IPS DF 6.9 (cell line): Measurements from ENCODE around the gene TXN2.
A peak's percentile ranks its signal among the peaks of the same experiment; 100 is the strongest.

Experiments
- DNase-seq: peaks from one replicate; pipeline ENCODE4 v3.0.0-alpha.2; 2013; ENCODE audit warnings: low read depth, low spot score
- H3K27ac ChIP-seq: one replicate; pipeline ENCODE4 v1.5.1; 2013; ENCODE audit warnings: low read length, control low read depth
- H3K27me3 ChIP-seq: 2 replicates; pipeline ENCODE4 v1.6.1; 2013; ENCODE audit warnings: mild to moderate bottlenecking, low read length; ENCODE audit not compliant: control insufficient read depth, insufficient read depth
- H3K36me3 ChIP-seq: 2 replicates; pipeline ENCODE4 v1.6.1; 2013; ENCODE audit warnings: low read length; ENCODE audit not compliant: control insufficient read depth, insufficient read depth
- H3K4me1 ChIP-seq: 2 replicates; pipeline ENCODE4 v1.6.1; 2013; ENCODE audit warnings: low read length; ENCODE audit not compliant: control insufficient read depth, insufficient read depth
- H3K4me3 ChIP-seq: 2 replicates; pipeline ENCODE4 v1.5.1; 2013; ENCODE audit warnings: mild to moderate bottlenecking, low read length
- H3K9me3 ChIP-seq: 2 replicates; pipeline ENCODE4 v1.6.1; 2013; ENCODE audit warnings: low read length, inconsistent platforms; ENCODE audit not compliant: control insufficient read depth, insufficient read depth
- WGBS: extraction: QIAGEN DNeasy Blood & Tissue Kit; methylation state at CpG from one replicate; pipeline ENCODE4 v1.1.7; 2013; ENCODE audit warnings: mixed read lengths, missing lambda C conversion rate; ENCODE audit not compliant: insufficient read length, insufficient coverage; 5-methylcytosine and 5-hydroxymethylcytosine counted together

TXN2 gene

GRCh38 chr22:36486619-36487384, 5.4 kb upstream of the TXN2 start:
- no peaks in the 10 kb centered on the region for H3K27me3 ChIP-seq
- no CpG with 5 or more reads among the region's 13 CpGs for WGBS
- no peak overlapping the region for H3K4me3 ChIP-seq
- peaks cover 11% of the 10 kb centered on the region; the same call in 1 of the 2 replicates for H3K36me3 ChIP-seq
- no peak for DNase-seq
- no peak overlapping the region for H3K27ac ChIP-seq
- H3K4me1 ChIP-seq: no peaks in the 10 kb centered on the region
- H3K9me3 ChIP-seq: no peaks in the 10 kb centered on the region

DNA sequence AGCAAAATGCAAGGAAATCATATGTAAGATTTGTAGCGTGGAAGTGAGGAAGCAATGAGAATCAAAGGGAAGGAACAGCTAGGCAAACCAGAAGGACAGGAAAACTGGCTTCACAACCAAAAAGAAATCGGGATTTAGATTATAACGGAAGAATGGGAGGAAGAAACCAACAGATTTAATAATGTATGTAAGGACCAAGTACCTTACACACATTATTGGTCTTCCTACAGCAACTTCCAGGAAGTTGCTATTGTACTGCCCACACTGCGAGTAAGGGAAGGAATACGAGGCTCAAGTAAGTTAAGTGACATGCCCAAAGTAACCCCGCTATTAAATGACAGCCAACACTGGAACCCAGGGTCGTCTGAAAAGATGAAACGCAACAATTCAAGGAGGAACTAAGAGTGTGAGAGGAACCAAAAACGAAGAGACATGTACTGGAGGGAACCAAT, 473 bp downstream of the TXN2 start:
- no CpG with 5 or more reads among the region's 9 CpGs for WGBS
- Histone ChIP-seq H3K36me3 (peaks cover 7% of the 10 kb centered on the region; the same call in 1 of the 2 replicates), H3K9me3 (no peaks in the 10 kb centered on the region), H3K27me3 (no peaks in the 10 kb centered on the region), H3K4me3 (peak overlapping the region; percentile 90; the same call in 1 of the 2 replicates), H3K27ac (no peak overlapping the region), H3K4me1 (no peaks in the 10 kb centered on the region)
- no peak for DNase-seq

GRCh38 chr22:36478966-36479365, 2.5 kb downstream of the TXN2 start:
- Histone ChIP-seq H3K27ac (no peak overlapping the region), H3K4me3 (no peak overlapping the region), H3K4me1 (no peaks in the 10 kb centered on the region), H3K36me3 (peaks cover 17% of the 10 kb centered on the region; the same call in 1 of the 2 replicates), H3K27me3 (no peaks in the 10 kb centered on the region), H3K9me3 (no peaks in the 10 kb centered on the region)
- DNase-seq: no peak
- no CpG with 5 or more reads among the region's 4 CpGs for WGBS

DNA sequence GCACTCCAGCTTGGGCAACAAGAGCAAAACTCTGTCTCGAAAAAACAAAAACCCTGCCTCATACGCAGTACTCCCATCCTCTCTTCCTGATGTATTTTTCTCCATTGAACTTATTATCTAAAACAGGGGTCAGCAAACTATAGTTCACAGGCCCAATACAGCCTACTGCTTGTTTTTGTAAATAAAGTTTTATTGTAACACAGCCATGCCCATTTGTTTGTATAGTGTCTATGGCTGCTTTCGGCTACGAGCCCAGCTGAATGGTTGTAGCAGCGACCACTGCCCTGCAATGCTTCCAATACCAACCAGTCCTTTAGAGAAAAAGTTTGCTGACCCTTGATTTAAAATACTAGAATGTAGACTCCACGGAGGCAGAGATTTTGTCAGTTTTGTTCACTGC, 6.1 kb downstream of the TXN2 start:
- H3K36me3 ChIP-seq: peaks cover 20% of the 10 kb centered on the region; the same call in 1 of the 2 replicates
- H3K27ac ChIP-seq: no peak overlapping the region
- no peak overlapping the region for H3K4me3 ChIP-seq
- no peak for DNase-seq
- H3K9me3 ChIP-seq: no peaks in the 10 kb centered on the region
- no peaks in the 10 kb centered on the region for H3K4me1 ChIP-seq
- WGBS: no CpG with 5 or more reads among the region's 6 CpGs
- no peaks in the 10 kb centered on the region for H3K27me3 ChIP-seq

DNA sequence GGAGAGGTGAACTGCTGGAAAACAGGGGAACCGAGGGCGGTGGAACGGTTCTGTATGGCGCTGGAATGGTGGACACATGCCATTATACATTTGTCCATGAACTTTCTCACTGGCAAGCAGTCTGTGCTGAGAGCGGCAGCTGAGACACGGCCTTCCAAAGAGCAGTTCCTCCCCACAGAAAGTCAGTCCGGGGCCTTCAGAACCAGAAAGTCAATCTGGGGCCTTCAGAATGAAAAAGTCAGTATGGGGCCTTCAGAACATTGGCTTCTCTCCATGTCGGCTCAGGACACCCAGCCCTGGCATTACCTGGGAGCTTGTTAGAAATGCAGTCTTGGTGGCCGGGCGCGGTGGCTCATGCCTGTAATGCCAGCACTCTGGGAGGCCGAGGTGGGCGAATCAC, 8.8 kb downstream of the TXN2 start:
- Histone ChIP-seq H3K9me3 (no peaks in the 10 kb centered on the region), H3K4me3 (no peak overlapping the region), H3K27ac (no peak overlapping the region), H3K4me1 (peaks cover 1% of the 10 kb centered on the region; the same call in 1 of the 2 replicates), H3K36me3 (peaks cover 21% of the 10 kb centered on the region; the same call in 1 of the 2 replicates), H3K27me3 (no peaks in the 10 kb centered on the region)
- DNase-seq: no peak
- whole genome bisulfite sequencing: no CpG with 5 or more reads among the region's 13 CpGs

GRCh38 chr22:36471341-36471821, 10.1 kb downstream of the TXN2 start:
- Histone ChIP-seq H3K4me1 (peaks cover 1% of the 10 kb centered on the region; the same call in 1 of the 2 replicates), H3K27ac (no peak overlapping the region), H3K36me3 (peaks cover 17% of the 10 kb centered on the region; the same call in 1 of the 2 replicates), H3K4me3 (no peak overlapping the region), H3K9me3 (no peaks in the 10 kb centered on the region), H3K27me3 (no peaks in the 10 kb centered on the region)
- no peak for DNase-seq
- no CpG with 5 or more reads among the region's 14 CpGs for WGBS

DNA sequence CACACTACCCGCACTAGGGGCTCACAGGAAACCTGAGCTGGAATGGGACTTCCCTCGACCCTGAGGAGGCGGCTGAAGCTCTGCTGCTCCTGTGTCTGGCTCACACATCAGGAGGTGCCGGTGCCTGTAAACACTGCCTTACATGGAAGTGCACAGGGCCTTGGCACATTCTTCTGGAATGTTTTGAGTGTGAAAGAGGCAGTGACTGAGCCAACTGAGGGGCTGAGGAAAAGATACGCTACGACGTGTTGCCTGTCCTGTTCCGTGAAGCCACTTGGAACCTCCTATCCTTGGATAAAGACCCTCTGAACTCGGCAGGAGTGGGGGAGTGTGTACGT, 10.5 kb downstream of the TXN2 start:
- no peak overlapping the region for H3K27ac ChIP-seq
- peaks cover 15% of the 10 kb centered on the region; the same call in 1 of the 2 replicates for H3K36me3 ChIP-seq
- H3K4me1 ChIP-seq: peaks cover 1% of the 10 kb centered on the region; the same call in 1 of the 2 replicates
- no peaks in the 10 kb centered on the region for H3K9me3 ChIP-seq
- no peak for DNase-seq
- H3K27me3 ChIP-seq: no peaks in the 10 kb centered on the region
- no CpG with 5 or more reads among the region's 10 CpGs for WGBS
- no peak overlapping the region for H3K4me3 ChIP-seq

- no peak for DNase-seq
- no peak overlapping the region for H3K27ac ChIP-seq
- H3K36me3 ChIP-seq: 0 out of 2 replicates have a peak, but pooled peaks cover 11% of the 10 kb centered on the region
- no peak overlapping the region for H3K4me3 ChIP-seq
- H3K27me3 ChIP-seq: no peaks in the 10 kb centered on the region
- H3K9me3 ChIP-seq: no peaks in the 10 kb centered on the region
- H3K4me1 ChIP-seq: peaks cover 1% of the 10 kb centered on the region; the same call in 1 of the 2 replicates
- no CpG with 5 or more reads among the region's 14 CpGs for whole genome bisulfite sequencing
Measured at GRCh38 chr22:36470162-36470993, 11.1 kb downstream of the TXN2 start.

GRCh38 chr22:36469094-36469710, 12.2 kb downstream of the TXN2 start:
- Histone ChIP-seq H3K9me3 (no peaks in the 10 kb centered on the region), H3K27me3 (no peaks in the 10 kb centered on the region), H3K4me1 (peaks cover 1% of the 10 kb centered on the region; the same call in 1 of the 2 replicates), H3K36me3 (0 out of 2 replicates have a peak, but pooled peaks cover 6% of the 10 kb centered on the region), H3K27ac (no peak overlapping the region), H3K4me3 (no peak overlapping the region)
- DNase-seq: no peak
- WGBS: no CpG with 5 or more reads among the region's 14 CpGs

- Histone ChIP-seq H3K4me1 (peaks cover 1% of the 10 kb centered on the region; the same call in 1 of the 2 replicates), H3K4me3 (no peak overlapping the region)
Measured at GRCh38 chr22:36467946-36468345, 13.5 kb downstream of the TXN2 start.

More at GRCh38 chr22:36467946-36468345, 13.5 kb downstream of the TXN2 start:
- Histone ChIP-seq H3K27me3 (no peaks in the 10 kb centered on the region), H3K36me3 (0 out of 2 replicates have a peak, but pooled peaks cover 2% of the 10 kb centered on the region), H3K9me3 (no peaks in the 10 kb centered on the region), H3K27ac (no peak overlapping the region)
- no peak for DNase-seq
- WGBS: no CpG with 5 or more reads among the region's 7 CpGs
